HG03135 (cell line): ENCODE results near the gene SIDT2.
"Not testable (repeated sequence)": the region's sequence is repeated elsewhere in the genome, so short reads cannot be mapped to it uniquely, and the experiment has no call there.

Experiments
- ATAC-seq: cut with Tn5 transposase; IDR thresholded peaks from one replicate; pipeline ENCODE4 v1.9.1; 2021; ENCODE audit warnings: mild to moderate bottlenecking, moderate library complexity; ENCODE audit not compliant: unreplicated experiment

The SIDT2 gene

DNA sequence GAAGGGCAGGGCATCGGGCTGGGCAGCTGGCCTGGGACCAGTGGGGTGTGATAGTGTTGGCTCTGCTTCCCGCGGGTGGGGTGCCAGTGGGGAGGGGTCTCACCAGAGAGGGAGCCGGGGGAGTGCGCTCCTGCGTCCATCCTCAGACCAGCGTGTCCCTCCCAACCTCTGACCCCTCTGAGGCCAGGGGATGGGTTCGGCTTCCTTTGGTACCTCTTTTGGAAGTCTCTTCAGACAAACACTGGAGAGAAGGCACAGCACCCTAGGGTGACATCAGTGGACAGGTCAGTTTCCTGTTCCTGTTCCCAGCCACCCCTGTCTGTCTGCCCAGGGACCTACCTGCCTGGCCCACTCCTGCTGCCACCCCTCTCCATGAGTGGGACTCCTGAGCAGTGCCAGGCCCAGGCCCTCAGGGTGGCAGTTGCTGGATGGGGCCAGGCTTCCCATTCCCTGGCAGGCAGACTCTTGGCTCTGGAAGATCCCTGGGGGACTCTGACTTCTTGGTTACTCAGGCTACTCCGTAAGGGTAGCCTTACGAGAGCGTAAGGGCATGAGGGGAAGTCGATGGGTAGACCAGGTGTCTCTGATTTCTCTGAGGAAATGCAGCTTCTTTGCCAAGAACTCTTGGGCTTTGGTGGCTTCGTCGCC is 23.2 kb downstream of the SIDT2 start:
- ATAC-seq: no peak

DNA sequence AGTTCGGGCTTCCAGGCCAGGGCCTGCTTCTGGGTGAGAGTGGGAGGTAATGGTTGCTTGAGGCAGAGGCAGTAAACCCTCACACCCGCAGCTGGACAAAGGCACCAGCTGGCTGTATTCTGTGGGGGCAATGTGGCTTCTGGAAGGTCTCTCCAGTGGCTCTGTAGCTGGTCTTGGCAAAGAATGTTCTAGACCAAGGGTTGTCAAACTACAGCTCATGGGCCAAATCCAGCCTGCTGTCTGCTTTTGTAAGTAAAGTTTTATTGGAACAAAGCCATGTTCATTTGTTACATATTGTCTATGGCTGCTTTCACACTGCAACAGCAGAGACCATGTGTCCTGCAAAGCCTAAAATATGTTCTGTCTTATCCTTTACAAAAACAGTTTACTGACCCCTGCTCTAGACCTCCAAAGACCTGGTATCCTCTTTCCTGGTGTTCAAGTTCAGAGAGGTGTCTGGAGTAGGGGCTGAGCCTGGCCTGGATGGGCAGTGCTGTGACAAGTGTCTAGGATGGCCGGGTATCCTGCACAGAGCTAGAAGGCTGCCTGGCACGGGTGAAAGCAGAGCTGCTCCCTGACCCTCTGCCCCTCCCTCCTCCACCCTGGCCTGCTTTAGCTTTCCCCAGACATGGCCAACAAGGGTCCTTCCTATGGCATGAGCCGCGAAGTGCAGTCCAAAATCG is 24.0 kb downstream of the SIDT2 start:
- no peak for ATAC-seq

- no peak for ATAC-seq
Measured at GRCh38 chr11:117203069-117203407, 24.5 kb downstream of the SIDT2 start.

DNA sequence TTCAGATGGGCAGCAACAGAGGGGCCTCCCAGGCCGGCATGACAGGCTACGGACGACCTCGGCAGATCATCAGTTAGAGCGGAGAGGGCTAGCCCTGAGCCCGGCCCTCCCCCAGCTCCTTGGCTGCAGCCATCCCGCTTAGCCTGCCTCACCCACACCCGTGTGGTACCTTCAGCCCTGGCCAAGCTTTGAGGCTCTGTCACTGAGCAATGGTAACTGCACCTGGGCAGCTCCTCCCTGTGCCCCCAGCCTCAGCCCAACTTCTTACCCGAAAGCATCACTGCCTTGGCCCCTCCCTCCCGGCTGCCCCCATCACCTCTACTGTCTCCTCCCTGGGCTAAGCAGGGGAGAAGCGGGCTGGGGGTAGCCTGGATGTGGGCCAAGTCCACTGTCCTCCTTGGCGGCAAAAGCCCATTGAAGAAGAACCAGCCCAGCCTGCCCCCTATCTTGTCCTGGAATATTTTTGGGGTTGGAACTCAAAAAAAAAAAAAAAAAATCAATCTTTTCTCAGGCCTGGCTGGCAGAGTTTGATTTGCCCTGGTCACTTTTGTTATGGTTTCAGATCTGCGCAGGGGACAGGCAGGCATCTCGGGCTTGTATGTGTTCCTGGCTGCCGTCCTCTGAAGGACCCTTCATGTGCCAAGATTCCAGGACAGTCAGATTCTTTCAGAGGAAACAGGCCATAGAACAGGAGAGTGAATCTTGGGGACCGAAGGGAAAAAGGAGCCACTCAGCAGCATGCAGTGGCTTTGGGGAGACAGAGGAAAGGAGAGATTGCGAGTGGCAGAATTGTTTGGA is 25.9 kb downstream of the SIDT2 start:
- no peak for ATAC-seq

DNA sequence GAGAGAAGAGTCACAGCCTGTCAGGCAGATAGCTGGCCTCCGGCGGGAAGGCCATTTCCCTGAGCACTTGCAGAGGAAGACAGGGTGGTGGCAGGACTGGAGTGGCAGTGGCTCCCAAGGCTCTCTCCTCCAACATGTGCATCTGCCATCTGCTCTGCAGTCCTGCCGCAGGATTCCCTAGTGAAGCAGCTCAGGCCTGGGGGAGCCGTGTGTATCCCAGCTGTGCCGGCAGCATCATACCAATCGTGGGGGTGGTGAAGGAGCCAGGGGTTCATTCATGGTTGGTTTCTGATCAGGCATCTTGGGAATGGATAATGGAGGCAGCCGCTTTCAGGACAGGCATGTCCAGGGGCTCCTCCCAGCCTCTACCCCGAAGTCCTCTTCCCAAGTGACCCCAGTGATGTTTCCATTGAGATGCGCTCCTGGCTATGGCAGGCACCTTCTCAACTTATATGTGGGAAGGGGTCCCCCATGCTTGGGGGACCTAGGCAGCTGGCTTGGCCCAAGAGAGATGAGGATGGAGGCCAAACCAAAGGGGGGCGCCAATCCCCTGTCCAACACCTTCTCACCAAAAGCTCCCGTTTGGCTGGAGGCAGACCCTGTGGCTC is 26.8 kb downstream of the SIDT2 start:
- no peak for ATAC-seq

DNA sequence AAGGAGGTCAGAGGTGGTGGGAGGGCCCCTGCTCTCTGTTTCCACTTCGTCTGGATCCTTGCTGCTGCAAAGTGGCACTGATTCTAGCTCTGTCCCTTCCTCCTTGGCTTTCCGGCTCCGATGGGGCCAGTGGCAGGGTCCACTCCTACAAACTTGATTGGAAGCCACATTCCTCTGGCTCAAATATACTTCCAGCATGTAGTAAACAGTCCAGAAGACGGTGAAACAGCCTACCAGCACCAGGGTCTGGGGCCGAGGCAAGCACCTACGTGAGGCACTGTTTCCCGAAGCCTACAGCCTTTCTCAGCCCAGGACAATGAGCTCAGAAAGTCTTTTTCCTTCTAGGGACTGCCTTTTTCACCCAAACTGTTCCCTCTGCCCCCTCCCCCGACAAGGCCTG is 27.6 kb downstream of the SIDT2 start:
- ATAC-seq: not testable (repeated sequence)

GRCh38 chr11:117206859-117207258 is 28.3 kb downstream of the SIDT2 start:
- not testable (repeated sequence) for ATAC-seq

DNA sequence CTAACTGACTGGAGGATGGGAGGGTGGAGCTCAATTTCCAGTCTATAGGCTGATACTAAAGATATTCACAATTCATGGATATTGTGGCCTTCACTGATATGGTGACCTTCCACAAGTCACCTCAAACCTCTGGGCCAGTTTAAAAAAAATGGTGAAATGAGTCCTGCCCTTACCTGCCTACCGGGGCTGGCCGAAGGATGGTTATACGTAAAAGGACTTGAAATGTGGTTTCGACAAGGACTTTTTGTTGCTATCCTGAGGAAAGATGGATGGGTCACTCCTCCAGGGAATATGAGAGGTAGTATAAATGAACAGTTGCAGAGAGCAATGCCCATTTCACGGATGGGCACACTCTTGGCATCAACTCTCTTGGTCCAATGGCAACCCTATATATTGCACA is 28.9 kb downstream of the SIDT2 start:
- ATAC-seq: not testable (repeated sequence)

DNA sequence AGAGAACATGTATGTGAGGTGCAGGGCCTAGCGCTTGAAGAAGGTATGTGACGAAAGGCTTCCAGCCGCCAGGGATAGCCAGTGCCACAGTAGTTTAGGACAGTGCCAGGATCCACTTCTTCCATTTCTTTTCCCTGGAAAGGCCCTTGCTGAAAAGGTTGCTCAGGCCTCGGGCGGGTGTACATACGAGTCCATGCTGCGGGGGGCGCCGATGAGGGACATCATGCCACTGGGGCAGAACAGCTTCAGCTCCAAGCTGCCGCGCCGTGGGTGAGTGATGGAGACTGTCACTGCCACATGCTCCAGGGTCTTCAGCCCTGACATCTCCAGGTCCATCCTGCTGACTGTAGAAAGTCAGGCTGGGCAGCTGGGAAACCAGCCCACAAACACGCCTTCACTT is 30.2 kb downstream of the SIDT2 start:
- not testable (repeated sequence) for ATAC-seq

- not testable (repeated sequence) for ATAC-seq
Measured at GRCh38 chr11:117209351-117210125, 31.0 kb downstream of the SIDT2 start.

GRCh38 chr11:117210620-117211019 is 32.1 kb downstream of the SIDT2 start:
- no peak for ATAC-seq

- no peak for ATAC-seq
Measured at GRCh38 chr11:117212697-117213355, 34.3 kb downstream of the SIDT2 start.

GRCh38 chr11:117214404-117215110 is 36.0 kb downstream of the SIDT2 start:
- no peak for ATAC-seq

DNA sequence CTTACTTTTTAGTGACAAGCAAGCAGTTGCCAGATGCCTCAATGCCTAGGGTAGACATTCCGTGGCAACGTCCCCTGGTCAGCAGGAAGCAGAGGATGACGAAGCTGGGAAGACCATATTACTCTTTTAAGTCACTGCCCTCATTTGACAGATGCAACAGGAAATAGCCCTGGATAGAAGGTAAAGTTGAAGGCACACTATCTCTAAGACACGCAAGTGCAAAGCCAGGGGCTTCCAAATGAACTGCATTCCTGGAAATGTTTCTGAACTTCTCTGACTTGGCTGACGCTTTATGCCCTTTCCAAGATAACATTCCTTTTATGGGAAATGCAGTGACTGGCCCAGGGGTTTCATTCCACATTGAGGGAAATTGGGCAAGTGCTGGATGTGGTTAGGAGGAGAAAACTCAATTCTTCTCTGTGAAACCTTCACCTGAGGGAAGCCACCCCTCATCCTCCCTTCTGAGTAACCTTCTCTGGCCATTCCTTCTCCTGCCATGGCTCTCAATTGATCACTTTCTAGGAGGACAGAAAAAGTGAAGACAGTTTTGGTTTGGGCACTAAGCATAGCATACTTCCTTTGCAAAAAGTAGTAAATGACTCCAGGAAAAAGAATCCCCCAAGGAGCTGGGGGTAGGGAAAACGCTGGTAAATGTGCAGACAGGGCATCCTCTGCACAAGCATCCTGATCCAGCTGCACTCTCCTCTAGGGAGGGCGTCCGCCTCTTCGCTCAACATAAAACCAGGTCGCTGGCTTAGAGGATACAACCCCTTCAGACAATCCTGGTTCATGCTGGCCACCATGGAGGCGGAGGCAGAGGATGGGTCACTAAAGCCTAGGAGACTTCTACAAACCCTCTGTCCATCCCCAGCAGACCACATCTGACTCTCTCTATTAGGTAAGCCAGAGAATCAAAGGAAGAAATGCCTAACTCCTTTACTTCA is 38.9 kb downstream of the SIDT2 start:
- no peak for ATAC-seq

DNA sequence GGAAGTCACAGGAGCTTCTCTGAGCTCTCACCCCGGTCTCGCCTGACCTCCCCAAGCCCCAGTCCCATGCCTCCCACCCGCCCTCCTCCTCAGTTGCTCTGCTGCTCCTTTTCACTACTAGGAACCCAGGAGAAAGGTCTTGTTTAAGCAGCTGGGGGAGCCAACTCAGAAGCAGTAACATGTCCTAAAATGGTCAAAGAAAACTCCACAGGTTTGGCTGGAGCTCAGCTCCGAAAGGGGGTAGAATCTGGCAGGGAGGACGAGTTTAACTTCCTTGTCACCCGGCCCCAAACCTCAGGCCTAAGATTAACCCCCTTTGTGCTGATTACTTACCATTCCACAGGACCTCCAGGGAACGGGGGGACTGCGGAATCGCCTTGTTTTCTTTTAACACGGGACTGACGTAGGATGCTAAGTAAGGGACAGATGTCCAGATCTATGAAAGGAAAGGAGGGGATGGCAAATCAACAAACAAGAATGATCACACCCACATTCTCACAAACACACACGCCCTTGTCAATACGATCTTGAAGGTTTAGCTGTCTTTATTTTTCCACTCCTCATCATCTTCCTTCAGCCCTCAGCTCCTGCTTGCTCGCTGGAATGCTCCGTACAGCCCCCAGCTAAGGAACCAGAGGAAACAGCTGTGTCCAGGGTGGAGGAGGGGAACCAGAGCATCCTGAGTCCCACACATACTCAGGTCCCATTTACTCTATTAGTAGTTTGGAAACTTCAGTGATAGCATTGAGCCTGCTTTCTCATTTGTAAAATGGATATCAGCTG is 39.8 kb downstream of the SIDT2 start:
- no peak for ATAC-seq

DNA sequence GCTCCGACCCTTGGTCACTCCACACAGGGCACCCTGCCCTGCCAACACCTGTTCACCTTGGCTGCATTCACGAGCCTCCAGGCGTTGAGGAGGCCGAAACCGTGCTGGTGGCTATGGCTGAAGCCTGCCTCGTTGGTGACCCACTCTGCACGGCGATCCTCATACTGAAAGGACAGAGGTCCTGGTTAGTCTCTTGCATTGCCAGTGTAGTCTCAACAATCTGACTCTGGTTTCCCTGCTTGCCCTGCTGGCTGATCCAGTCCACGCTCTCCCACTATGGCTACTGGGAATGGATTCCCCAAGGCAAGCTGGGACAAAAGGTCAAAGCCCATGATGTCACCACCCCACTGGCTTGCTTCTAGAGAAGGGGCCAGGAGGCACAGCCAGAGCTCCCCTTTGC is 40.5 kb downstream of the SIDT2 start:
- ATAC-seq: no peak

- ATAC-seq: no peak
Measured at GRCh38 chr11:117219455-117219854, 40.9 kb downstream of the SIDT2 start.

GRCh38 chr11:117219995-117220394 is 41.5 kb downstream of the SIDT2 start:
- no peak for ATAC-seq
